ENCODE measurements around the gene TMEM164. TPM values are rescaled to one million over a fixed set of nuclear protein-coding genes. Genes with fewer than 3 reads are reported as not detected.

The TMEM164 gene
- 10.4 and 10.8 TPM in 2 replicates for polyA plus RNA-seq (2013)

- WGBS (ENCODE audit: extremely low coverage, insufficient coverage, insufficient read length), result no CpG with 5 or more reads among the region's 83 CpGs
- peak within 1 kb of the TSS; percentile 96 for H3K18ac ChIP-seq (ENCODE audit: low read length)
- H3K36me3 ChIP-seq (ENCODE audit: control insufficient read depth in 1 of 2, insufficient read depth in 2 of 2, low read length in 2 of 2), result no peaks in the 10 kb centered on the region
- no peak within 1 kb of the TSS for H2BK12ac ChIP-seq (ENCODE audit: low read length)
- H3K79me2 ChIP-seq (ENCODE audit: control insufficient read depth, insufficient read depth, low read length, poor library complexity), result peaks cover 4% of the 10 kb centered on the region
- H3K27me3 ChIP-seq (ENCODE audit: insufficient read depth, low read length), result no peaks in the 10 kb centered on the region
- H4K12ac ChIP-seq (ENCODE audit: low read depth, low read length), result peak within 1 kb of the TSS; percentile 52
- H3K79me1 ChIP-seq (ENCODE audit: low read length), result peaks cover 5% of the 10 kb centered on the region
- DNase-seq, result peak; percentile 39 to 60
- peak within 1 kb of the TSS; percentile 83 for H3K4me3 ChIP-seq (ENCODE audit: low read depth, low read length)
- peak within 1 kb of the TSS; percentile 87 for H3K27ac ChIP-seq (ENCODE audit: low read depth, low read length)
- H3K9me3 ChIP-seq (ENCODE audit: insufficient read depth, low read depth, low read length), result no peaks in the 10 kb centered on the region
- peak within 1 kb of the TSS; percentile 87 for H3K4me2 ChIP-seq (ENCODE audit: low read length)
- peak within 1 kb of the TSS; percentile 53 for H2BK120ac ChIP-seq (ENCODE audit: insufficient read depth, low read length, poor library complexity)
- H2AK5ac ChIP-seq (ENCODE audit: low read length), result no peak within 1 kb of the TSS
- H3K4ac ChIP-seq (ENCODE audit: low read depth, low read length), result peak within 1 kb of the TSS; percentile 71
- H3K23ac ChIP-seq (ENCODE audit: low read length), result no peak within 1 kb of the TSS
- H3K4me1 ChIP-seq (ENCODE audit: control insufficient read depth in 1 of 2, insufficient read depth in 2 of 2, low read length in 2 of 2), result peaks cover 13 to 26% of the 10 kb centered on the region in 2 experiments
- H3K9ac ChIP-seq (ENCODE audit: low read length), result peak within 1 kb of the TSS; percentile 74
- H4K91ac ChIP-seq (ENCODE audit: low read depth, low read length), result peak within 1 kb of the TSS; percentile 94
- peak within 1 kb of the TSS; percentile 85 for H2BK5ac ChIP-seq (ENCODE audit: low read depth, low read length, poor library complexity)
- H4K8ac ChIP-seq (ENCODE audit: low read depth, low read length), result peak within 1 kb of the TSS; percentile 88
- H2AFZ ChIP-seq (ENCODE audit: insufficient read depth, low read length, poor library complexity), result peak within 1 kb of the TSS; percentile 86
- H3K14ac ChIP-seq (ENCODE audit: low read length), result peak within 1 kb of the TSS; percentile 75
Observed at GRCh38 chrX:110002300-110003166, at the start of gene TMEM164. Gene TMEM164, plus strand, starts transcription at chrX:110003114. Its CDS starts 661 bp downstream, at chrX:110003775.

DNA sequence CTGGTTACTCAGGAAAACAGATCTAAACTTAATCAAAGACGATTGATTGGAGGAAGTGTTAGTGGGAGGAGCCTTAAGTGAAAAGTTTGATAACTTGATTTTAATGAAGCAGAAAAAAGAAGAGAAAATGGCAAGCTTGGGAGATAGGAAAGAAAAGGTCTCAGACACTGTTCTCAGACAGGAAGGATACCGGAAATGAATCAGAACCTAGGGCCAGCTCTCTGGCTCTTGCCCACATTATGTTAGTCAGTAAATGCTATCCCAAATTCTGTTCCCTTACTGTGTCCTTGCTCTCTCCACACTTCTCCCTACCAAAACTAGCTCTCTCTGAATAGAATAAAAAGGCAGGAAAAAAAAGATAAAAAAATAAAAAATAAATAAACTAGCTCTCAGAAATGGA lies 48.6 kb upstream of the TMEM164 start:
- H4K8ac ChIP-seq (ENCODE audit: low read depth, low read length), result no peak overlapping the region
- no peak overlapping the region for H3K27ac ChIP-seq (ENCODE audit: low read depth, low read length)
- H3K4ac ChIP-seq (ENCODE audit: low read depth, low read length), result no peak overlapping the region
- no peak overlapping the region for H3K14ac ChIP-seq (ENCODE audit: low read length)
- no CpG with 5 or more reads among the region's 2 CpGs for WGBS (ENCODE audit: extremely low coverage, insufficient coverage, insufficient read length)
- H3K4me3 ChIP-seq (ENCODE audit: low read depth, low read length), result no peak overlapping the region
- no peak overlapping the region for H3K4me2 ChIP-seq (ENCODE audit: low read length)
- no peaks in the 10 kb centered on the region for H3K36me3 ChIP-seq (ENCODE audit: control insufficient read depth in 1 of 2, insufficient read depth in 2 of 2, low read length in 2 of 2)
- H2BK120ac ChIP-seq (ENCODE audit: insufficient read depth, low read length, poor library complexity), result no peak overlapping the region
- H3K9me3 ChIP-seq (ENCODE audit: insufficient read depth, low read depth, low read length), result no peaks in the 10 kb centered on the region
- H4K91ac ChIP-seq (ENCODE audit: low read depth, low read length), result no peak overlapping the region
- no peak overlapping the region for H2BK5ac ChIP-seq (ENCODE audit: low read depth, low read length, poor library complexity)
- H3K18ac ChIP-seq (ENCODE audit: low read length), result no peak overlapping the region
- H2BK12ac ChIP-seq (ENCODE audit: low read length), result no peak overlapping the region
- H3K27me3 ChIP-seq (ENCODE audit: insufficient read depth, low read length), result no peaks in the 10 kb centered on the region
- peaks cover 0 to 3% of the 10 kb centered on the region in 2 experiments for H3K4me1 ChIP-seq (ENCODE audit: control insufficient read depth in 1 of 2, insufficient read depth in 2 of 2, low read length in 2 of 2)
- no peak overlapping the region for H4K12ac ChIP-seq (ENCODE audit: low read depth, low read length)
- no peaks in the 10 kb centered on the region for H3K79me1 ChIP-seq (ENCODE audit: low read length)
- no peak overlapping the region for H2AFZ ChIP-seq (ENCODE audit: insufficient read depth, low read length, poor library complexity)
- no peak overlapping the region for H3K23ac ChIP-seq (ENCODE audit: low read length)
- DNase-seq, result no peak
- no peak overlapping the region for H2AK5ac ChIP-seq (ENCODE audit: low read length)
- H3K79me2 ChIP-seq (ENCODE audit: control insufficient read depth, insufficient read depth, low read length, poor library complexity), result no peaks in the 10 kb centered on the region
- H3K9ac ChIP-seq (ENCODE audit: low read length), result no peak overlapping the region

DNA sequence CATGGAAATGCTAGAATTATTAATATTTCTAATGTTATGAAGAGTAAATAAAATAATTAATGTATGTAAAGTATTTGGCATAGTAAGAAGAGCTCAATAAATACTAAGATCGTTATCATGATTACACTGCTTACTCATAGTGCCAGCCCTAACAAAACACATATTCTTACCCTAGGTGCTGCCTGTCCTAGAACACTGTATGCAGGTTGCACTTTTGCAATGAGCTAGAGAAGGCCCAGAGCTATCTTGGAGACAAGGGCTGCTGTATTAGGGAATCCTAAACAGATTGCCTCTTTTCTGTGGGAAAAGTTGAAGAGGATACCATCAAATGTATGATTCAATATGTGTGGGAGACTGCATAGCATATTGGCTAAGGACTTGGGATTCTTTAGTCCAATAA lies 48.0 kb upstream of the TMEM164 start:
- H3K4me3 ChIP-seq (ENCODE audit: low read depth, low read length), result no peak overlapping the region
- WGBS (ENCODE audit: extremely low coverage, insufficient coverage, insufficient read length), result no CpG with 5 or more reads among the region's 1 CpG
- no peak for DNase-seq

DNA sequence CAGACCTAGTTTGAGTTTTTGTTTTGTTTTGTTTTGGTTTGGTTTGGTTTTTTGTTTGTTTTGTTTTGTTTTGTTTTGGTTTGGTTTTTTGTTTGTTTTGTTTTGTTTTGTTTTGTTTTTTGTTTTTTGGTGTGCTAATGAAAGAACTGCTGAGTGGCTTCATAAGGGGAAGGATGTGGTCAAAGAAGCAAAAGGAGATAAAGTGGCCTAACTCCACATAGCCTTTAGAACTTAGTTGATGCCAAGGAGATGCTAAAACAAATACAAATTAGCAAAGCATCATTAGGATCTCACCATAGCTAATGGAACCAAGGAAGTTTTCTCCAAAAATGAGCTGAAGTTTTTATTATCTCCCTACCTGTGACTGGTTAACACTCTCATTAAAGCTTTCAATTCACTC lies 44.6 kb upstream of the TMEM164 start:
- H4K8ac ChIP-seq (ENCODE audit: low read depth, low read length), result no peak overlapping the region
- H3K36me3 ChIP-seq (ENCODE audit: control insufficient read depth in 1 of 2, insufficient read depth in 2 of 2, low read length in 2 of 2), result no peaks in the 10 kb centered on the region
- H3K4me3 ChIP-seq (ENCODE audit: low read depth, low read length), result no peak overlapping the region
- H3K79me1 ChIP-seq (ENCODE audit: low read length), result no peaks in the 10 kb centered on the region
- no peak overlapping the region for H2AFZ ChIP-seq (ENCODE audit: insufficient read depth, low read length, poor library complexity)
- H4K91ac ChIP-seq (ENCODE audit: low read depth, low read length), result no peak overlapping the region
- no peak overlapping the region for H3K4me2 ChIP-seq (ENCODE audit: low read length)
- no peaks in the 10 kb centered on the region for H3K9me3 ChIP-seq (ENCODE audit: insufficient read depth, low read depth, low read length)
- no peak overlapping the region for H3K23ac ChIP-seq (ENCODE audit: low read length)
- H3K14ac ChIP-seq (ENCODE audit: low read length), result no peak overlapping the region
- H3K27ac ChIP-seq (ENCODE audit: low read depth, low read length), result no peak overlapping the region
- no peak overlapping the region for H3K9ac ChIP-seq (ENCODE audit: low read length)
- no peaks in the 10 kb centered on the region for H3K4me1 ChIP-seq (ENCODE audit: control insufficient read depth in 1 of 2, insufficient read depth in 2 of 2, low read length in 2 of 2)
- no peak overlapping the region for H2AK5ac ChIP-seq (ENCODE audit: low read length)
- no peaks in the 10 kb centered on the region for H3K79me2 ChIP-seq (ENCODE audit: control insufficient read depth, insufficient read depth, low read length, poor library complexity)
- DNase-seq, result no peak
- H3K18ac ChIP-seq (ENCODE audit: low read length), result no peak overlapping the region
- no peak overlapping the region for H2BK12ac ChIP-seq (ENCODE audit: low read length)
- no peaks in the 10 kb centered on the region for H3K27me3 ChIP-seq (ENCODE audit: insufficient read depth, low read length)
- no peak overlapping the region for H2BK120ac ChIP-seq (ENCODE audit: insufficient read depth, low read length, poor library complexity)
- H3K4ac ChIP-seq (ENCODE audit: low read depth, low read length), result no peak overlapping the region
- H4K12ac ChIP-seq (ENCODE audit: low read depth, low read length), result no peak overlapping the region
- H2BK5ac ChIP-seq (ENCODE audit: low read depth, low read length, poor library complexity), result no peak overlapping the region

More for the DNA sequence above, 48.0 kb upstream of the TMEM164 start:
- Histone ChIP-seq H3K79me1 (ENCODE audit: low read length) (no peaks in the 10 kb centered on the region), H3K9me3 (ENCODE audit: insufficient read depth, low read depth, low read length) (no peaks in the 10 kb centered on the region), H4K12ac (ENCODE audit: low read depth, low read length) (no peak overlapping the region), H3K18ac (ENCODE audit: low read length) (no peak overlapping the region), H2BK5ac (ENCODE audit: low read depth, low read length, poor library complexity) (no peak overlapping the region), H3K79me2 (ENCODE audit: control insufficient read depth, insufficient read depth, low read length, poor library complexity) (no peaks in the 10 kb centered on the region), H2AK5ac (ENCODE audit: low read length) (no peak overlapping the region), H4K91ac (ENCODE audit: low read depth, low read length) (no peak overlapping the region), H2BK120ac (ENCODE audit: insufficient read depth, low read length, poor library complexity) (no peak overlapping the region), H3K23ac (ENCODE audit: low read length) (no peak overlapping the region), H3K36me3 (ENCODE audit: control insufficient read depth in 1 of 2, insufficient read depth in 2 of 2, low read length in 2 of 2) (no peaks in the 10 kb centered on the region), H2BK12ac (ENCODE audit: low read length) (no peak overlapping the region), H3K9ac (ENCODE audit: low read length) (no peak overlapping the region), H2AFZ (ENCODE audit: insufficient read depth, low read length, poor library complexity) (no peak overlapping the region), H3K4ac (ENCODE audit: low read depth, low read length) (no peak overlapping the region), H3K4me2 (ENCODE audit: low read length) (no peak overlapping the region), H4K8ac (ENCODE audit: low read depth, low read length) (no peak overlapping the region), H3K27ac (ENCODE audit: low read depth, low read length) (no peak overlapping the region), H3K14ac (ENCODE audit: low read length) (no peak overlapping the region), H3K27me3 (ENCODE audit: insufficient read depth, low read length) (no peaks in the 10 kb centered on the region), H3K4me1 (ENCODE audit: control insufficient read depth in 1 of 2, insufficient read depth in 2 of 2, low read length in 2 of 2) (peaks cover 0 to 3% of the 10 kb centered on the region in 2 experiments)
